ENCODE data around the gene LSM10.

- TF ChIP-seq CTCF (conservative IDR thresholded peaks at IDR 0.05 in 1 of 2, IDR thresholded peaks at IDR 0.05 in 1 of 2; ENCODE audit: extremely low read depth in 1 of 2, insufficient read depth in 1 of 2, low read depth in 1 of 2, low read length in 2 of 2) (no peak), EZH2 (IDR thresholded peaks at IDR 0.05; ENCODE audit: borderline replicate concordance, low read length) (no peak)
Observed at GRCh38 chr1:36372617-36373016, 25.1 kb downstream of the LSM10 start.
